T-helper 2 cell (primary cell): ENCODE results near the gene LYSMD4.
"Not testable (repeated sequence)": the region's sequence is repeated elsewhere in the genome, so short reads cannot be mapped to it uniquely, and the experiment has no call there.

Source experiments
- DNase-seq, 5 experiments: peaks; one replicate each; pipeline versions ENCODE4 v3.0.0 to v3.0.0-alpha.2; 2012 to 2022
- total RNA-seq, 2 donors: gene quantifications; one replicate each; lab custom pipeline; 2026; lab: John Stamatoyannopoulos, UW

LYSMD4 gene
- total RNA-seq = 6.2 to 22.4 reads per million in 2 donors

DNA sequence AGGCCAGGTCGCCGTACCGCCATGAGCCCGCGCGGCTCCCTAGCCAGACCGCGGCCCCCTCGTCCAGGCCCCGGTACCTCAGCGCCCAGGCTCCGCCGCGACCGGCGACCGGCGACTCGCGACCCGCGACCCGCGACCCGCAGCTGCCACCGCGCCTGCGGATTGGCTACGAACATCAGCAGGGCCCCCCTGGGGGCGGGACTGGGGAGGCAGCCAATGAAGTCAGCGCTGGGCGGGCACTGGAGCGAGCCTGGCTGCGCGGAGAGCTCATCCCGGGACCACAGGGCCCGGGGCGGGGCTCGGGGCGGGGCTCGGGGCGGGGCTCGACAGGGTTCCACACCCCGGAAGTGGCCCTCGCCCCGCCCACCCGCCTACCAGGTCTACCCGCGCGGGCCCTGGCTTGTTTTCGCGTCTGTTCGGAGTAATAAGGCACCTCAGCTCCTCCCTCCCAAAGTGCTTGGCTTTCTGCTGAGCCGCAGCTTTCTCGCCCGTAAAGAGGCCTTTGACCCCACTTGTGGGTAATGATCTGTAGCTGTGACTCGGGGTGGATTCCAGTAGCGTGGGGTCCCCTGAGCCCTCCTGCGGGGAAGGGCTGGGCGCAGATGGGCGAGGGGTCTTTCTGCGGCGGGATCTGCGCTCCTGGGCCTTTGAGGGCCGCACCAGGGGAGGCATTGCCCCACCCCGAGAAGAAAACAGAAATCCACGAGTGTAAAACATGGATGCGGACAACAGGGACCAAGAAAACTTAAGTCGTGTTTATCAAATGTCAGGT is at the start of gene LYSMD4:
LYSMD4 (minus strand) TSS at position 170 of the 772 bp plus-strand sequence. CDS start 1,438 bp downstream, outside the sequence.
- DNase-seq = peak; percentile 93 to 100 (median 98)

DNA sequence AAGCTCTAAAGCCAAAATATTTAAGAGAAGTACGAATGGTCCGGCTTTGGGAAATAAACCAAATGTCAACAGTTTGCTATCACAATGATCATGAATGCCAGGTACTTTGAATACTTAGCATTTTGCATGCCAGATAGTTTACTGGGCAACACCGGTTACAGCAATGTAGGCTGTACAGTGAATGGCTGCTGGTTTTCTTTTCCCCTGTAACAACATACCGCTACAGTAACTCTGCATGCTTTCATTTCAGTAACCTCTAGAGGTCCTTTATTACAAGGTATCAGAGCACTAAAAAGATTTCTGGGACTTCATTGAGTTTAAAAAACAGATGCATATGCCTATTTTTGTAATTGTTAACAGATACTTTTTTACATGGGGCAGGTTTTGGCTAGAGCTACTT is 48.8 kb upstream of the LYSMD4 start:
- DNase-seq = not testable (repeated sequence)

GRCh38 chr15:99777144-99777543 is 43.9 kb upstream of the LYSMD4 start:
- no peak for DNase-seq

DNA sequence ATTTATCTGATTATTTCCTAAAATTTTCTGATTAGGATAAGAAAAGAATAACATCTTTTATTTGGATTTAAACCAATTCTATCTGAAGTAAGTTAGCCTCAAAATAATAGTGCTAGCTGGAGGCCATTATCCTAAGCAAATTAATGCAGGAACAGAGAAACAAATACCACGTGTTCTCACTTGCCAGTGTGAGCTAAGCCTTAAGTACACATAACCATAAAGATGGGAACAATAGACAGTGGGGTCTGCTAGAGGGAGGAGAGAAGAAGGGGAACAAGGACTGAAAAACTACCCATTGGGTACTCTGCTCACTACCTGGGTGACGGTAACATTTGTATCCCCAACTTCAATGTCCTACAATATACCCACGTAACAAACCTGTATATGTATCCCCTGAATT is 31.3 kb upstream of the LYSMD4 start:
- no peak for DNase-seq

GRCh38 chr15:99763827-99764226 is 30.6 kb upstream of the LYSMD4 start:
- DNase-seq = no peak

DNA sequence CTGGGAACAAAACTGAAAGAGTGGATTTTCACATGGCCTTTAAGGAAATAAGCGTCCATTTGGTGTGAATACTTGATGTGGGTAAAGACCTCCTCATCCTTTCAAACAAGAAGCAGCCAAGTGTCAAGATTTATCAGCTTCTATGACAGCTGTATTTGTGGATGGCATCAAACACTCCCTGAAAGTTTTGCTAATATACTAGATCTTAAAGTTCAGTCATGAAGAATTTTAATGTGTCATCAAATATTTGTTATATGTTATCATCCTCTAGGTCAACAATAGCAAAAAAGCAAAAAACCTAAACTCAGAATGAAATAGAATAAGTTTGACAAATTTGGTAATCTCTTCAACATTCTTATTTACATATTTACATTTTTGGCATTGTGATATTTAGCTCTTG is 29.1 kb upstream of the LYSMD4 start:
- no peak for DNase-seq

DNA sequence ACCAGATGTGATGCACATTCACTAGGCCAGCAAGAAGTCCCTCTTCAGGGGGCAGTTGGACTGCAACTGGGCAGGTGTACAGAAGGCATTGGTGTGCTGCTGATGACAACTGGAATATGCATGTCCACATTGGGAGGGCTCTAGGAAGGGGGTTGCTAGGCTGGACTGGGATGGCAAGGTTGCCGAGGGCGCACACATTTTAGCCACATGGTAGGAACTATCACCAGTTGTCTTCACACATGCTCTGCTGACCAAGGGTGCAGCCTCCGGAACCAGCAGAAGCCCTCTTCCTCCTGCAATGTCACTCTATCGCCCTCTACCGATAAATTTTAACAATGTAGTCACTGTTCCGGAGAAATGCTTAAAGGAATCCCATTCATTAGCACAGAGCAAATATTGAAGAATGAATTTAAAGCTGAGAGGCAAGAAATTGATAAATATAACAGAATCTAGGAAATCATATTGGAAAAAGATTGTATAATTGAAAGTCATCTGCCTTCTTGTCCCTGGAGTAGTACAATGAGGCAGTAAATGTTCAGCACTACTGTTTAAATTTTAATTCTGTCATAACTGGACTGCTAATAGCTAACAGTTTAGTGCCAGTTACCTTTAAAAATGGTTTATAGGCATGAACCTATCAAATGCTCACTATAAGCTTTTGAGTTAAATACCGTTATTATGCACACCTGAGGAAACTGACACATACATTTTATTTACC is 22.6 kb upstream of the LYSMD4 start:
- DNase-seq = peak in 2 of 5 experiments; percentile 13 to 64

- no peak for DNase-seq
These were observed 19.8 kb upstream of the LYSMD4 start for GRCh38 chr15:99753066-99753465.

DNA sequence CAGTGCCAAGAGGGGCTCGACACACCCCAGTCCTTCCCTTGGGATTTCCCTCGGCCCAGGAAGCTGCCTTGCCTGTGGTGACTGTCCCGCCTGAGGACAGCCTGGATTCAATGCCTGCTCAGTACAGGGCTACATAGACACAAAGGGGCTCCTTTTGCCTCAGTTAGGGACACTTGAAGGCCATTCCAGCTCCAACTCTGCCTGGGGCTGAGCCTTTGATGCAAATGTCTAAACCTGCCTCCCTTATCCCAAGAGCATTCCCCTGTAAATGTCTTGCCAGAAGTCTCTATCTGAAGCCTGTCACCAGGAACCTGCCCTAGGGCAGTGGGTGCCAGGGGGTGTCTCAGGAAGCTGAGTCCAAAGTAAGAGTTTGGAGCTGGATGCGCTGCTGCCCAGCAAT is 19.3 kb upstream of the LYSMD4 start:
- no peak for DNase-seq

- not testable (repeated sequence) for DNase-seq
These were observed 17.1 kb upstream of the LYSMD4 start for GRCh38 chr15:99750326-99750725.

GRCh38 chr15:99749386-99749785 is 16.1 kb upstream of the LYSMD4 start:
- DNase-seq = no peak

- DNase-seq = no peak
These were observed 12.3 kb upstream of the LYSMD4 start for GRCh38 chr15:99745370-99746086.

DNA sequence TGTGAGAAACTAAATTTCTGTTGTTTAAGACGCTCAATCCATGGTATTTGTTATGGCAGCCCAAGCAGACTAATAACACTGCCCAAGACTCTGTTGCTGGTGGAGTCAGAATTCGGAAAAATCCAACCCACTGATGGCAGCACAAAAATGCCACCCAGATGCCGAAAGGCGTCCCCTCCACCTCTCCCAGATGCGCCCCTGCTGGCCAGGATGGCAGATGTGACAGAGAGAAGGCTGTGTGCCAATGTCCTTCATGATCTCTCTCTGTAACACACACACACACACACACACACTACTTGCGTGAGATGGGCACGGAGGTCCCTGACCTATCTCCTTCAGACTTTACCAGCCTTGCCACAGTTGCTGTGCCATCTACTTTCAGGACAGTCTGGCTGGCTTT is 10.9 kb upstream of the LYSMD4 start:
- DNase-seq = no peak

- DNase-seq = no peak
These were observed 8.6 kb upstream of the LYSMD4 start for GRCh38 chr15:99741835-99742234.

DNA sequence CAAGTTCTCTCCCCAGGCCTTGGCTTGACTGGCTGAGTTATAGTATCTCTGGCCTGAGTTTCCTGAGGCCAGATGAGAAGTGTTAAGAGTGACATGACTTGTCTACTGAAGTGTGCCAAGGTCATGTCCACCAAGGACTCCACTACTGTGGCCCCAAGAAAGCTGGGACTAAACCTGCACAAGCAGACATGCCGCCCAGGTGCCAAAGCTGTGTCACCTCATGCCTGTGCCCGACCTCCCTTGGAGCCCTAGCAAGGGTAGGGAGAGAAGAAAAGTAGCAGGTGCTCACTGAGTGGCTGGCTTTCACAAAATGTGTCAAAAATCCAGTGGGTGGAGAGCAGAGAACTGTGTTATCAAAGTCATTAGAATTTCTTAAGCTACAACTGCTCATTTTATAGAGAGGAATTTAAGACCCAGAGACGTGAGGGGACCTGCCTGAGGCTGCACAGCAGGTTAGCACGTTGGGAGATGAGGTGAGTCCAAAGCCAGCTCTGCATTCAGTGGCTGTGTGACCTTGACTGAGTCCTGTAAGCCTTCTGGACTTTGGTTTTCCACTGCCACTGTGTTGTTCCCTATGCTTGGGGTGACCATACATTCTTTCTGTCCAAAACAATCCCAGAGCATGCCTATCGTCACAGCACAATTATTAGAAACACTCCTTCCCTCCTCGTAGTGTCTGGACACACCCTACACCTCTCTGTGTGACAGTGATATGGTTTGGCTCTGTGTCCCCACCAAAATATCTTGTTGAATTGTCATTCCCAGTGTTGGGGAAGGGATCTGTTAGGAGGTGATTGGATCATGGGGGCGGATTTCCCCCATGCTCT is 5.0 kb upstream of the LYSMD4 start:
- no peak for DNase-seq

- no peak for DNase-seq
These were observed 3.5 kb upstream of the LYSMD4 start for GRCh38 chr15:99736702-99737101.

DNA sequence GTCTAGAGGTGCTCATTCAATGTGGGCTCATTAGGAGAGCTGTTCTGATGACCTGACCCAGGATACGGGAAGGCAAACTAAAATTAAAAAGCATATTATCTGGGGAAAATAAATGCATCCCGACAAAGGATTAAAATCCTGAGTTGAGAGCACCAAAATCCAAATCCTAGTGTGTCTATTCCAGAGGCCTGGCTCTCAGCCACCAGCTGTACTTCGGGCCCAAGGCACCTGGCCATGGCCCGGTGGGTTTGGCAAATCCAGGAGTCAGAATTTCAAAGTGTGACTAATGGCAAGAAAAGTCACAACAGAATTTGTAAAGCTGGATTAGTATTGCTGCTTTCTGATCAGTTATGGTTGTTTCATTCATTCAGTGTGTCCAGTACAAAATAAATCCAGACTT is 2.6 kb upstream of the LYSMD4 start:
- DNase-seq = no peak

GRCh38 chr15:99734575-99734974 is 1.3 kb upstream of the LYSMD4 start:
- no peak for DNase-seq

- not testable (repeated sequence) for DNase-seq
These were observed 729 bp upstream of the LYSMD4 start for GRCh38 chr15:99734040-99734291.

DNA sequence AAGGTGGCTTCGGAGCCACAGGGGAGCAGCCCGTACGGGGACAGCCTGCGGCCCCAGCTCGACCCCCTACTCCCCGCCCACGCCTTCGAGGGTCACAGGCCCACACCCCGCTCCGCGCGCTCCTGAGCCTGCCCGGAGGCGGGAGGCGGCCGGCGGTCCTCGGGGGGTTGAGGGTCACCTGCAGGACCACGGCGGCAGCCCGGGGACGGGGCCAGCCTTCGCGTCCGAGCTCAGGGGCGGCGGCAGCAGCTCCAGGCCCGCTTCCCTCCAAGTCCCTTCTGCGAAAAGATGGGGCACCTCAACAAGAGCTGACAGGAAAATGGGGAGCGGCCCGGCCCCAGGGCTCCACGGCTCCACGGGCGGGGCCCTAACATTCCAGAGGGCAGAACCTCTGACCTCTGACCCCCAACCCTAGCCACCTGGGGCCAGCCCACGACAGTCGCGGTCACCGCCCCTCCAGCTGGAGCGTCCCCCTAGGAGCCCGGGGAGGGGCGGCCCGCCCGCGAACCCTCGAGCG is 428 bp downstream of the LYSMD4 start:
- peak in 1 of 5 experiments; percentile 2 for DNase-seq

DNA sequence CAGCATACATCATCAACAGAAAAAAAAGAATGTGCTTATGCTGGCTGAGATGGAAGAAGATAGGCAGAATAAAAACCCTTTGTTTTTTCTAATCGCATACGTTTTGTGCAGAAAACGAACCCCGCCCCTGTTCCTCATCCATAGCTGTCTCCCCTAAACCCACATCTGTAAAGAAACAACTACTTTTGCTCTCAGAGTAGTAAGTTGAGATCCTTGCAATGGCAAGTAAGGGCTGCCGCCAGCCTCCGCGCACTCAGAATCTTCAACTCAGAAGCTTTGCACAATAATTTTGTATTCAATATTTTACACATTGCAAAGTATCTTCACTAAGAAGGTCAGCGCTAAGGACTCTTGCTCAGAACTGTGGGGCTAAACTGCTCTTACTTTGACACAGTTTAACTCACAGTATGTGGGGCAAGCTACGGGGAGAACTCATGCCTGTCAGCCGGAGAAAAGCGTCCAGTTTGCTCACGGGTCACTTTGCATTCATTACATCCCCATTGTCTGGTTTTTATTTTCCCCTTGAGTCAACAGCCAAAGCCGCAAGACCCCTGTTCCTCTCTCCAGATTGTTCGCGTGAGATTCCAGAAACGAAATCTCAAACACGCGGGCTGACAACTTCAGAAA is 1.0 kb downstream of the LYSMD4 start:
- no peak for DNase-seq
